Measurements from ENCODE around the gene ZFYVE16. TPM values are rescaled to one million over a fixed set of nuclear protein-coding genes. Genes with fewer than 3 reads are reported as not detected.
"Not testable (repeated sequence)": the region's sequence is repeated elsewhere in the genome, so short reads cannot be mapped to it uniquely, and the experiment has no call there.

ZFYVE16 gene
- total and polyA plus RNA-seq, 5 donors = 20.1 to 50.9 (median 45.9) TPM

- intact Hi-C loops (cut with DNase I) = no loop called here
- Histone ChIP-seq H3K27me3 (ENCODE audit: control insufficient read depth, insufficient read depth) (no peaks in the 10 kb centered on the region), H3K4me3 (ENCODE audit: low read length) (no peak overlapping the region), H3K4me1 (ENCODE audit: control insufficient read depth, insufficient read depth, low read length) (no peaks in the 10 kb centered on the region), H3K27ac (ENCODE audit: low read length) (no peak overlapping the region), H3K9me3 (ENCODE audit: control insufficient read depth, low read length) (no peaks in the 10 kb centered on the region)
- WGBS = 86% methylated on average over 3 of the region's 3 CpGs
- no peak for ATAC-seq
- DNase-seq = no peak
Measured at GRCh38 chr5:80387063-80387768, 20.6 kb upstream of the ZFYVE16 start.

GRCh38 chr5:80389580-80389979 is 18.3 kb upstream of the ZFYVE16 start:
- H3K4me1 ChIP-seq (ENCODE audit: control insufficient read depth, insufficient read depth, low read length) = no peaks in the 10 kb centered on the region
- no peaks in the 10 kb centered on the region for H3K9me3 ChIP-seq (ENCODE audit: control insufficient read depth, low read length)
- H3K27me3 ChIP-seq (ENCODE audit: control insufficient read depth, insufficient read depth) = no peaks in the 10 kb centered on the region
- H3K27ac ChIP-seq (ENCODE audit: low read length) = no peak overlapping the region
- no peak overlapping the region for H3K4me3 ChIP-seq (ENCODE audit: low read length)
- 60% methylated on average over 9 of the region's 9 CpGs for WGBS
- intact Hi-C loops (cut with DNase I) = no loop called here
- ATAC-seq (no peak), DNase-seq (peak in 2 of 3 donors; percentile 55 to 71)

DNA sequence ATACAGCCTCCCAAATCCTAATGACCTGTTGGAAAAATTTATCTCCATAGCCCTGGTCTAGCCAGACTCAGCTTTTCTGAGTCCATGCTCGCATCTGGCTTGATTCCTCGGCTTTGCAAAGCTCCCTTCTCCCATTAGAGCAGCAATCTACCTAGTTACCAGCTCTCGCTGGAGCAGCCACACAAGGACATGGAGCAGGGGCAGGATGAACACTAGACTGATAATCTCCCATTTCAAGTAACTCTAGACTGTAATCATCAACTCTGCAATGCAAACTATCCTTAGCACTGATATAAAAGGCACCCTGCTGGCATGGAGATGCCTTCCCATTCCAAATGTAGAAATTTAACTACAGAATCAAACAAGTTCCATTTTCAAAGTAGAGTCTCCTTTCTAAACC is 17.5 kb upstream of the ZFYVE16 start:
- H3K4me1 ChIP-seq (ENCODE audit: control insufficient read depth, insufficient read depth, low read length); H3K9me3 ChIP-seq (ENCODE audit: control insufficient read depth, low read length); ATAC-seq; H3K4me3 ChIP-seq (ENCODE audit: low read length); intact Hi-C loops (cut with DNase I); DNase-seq; H3K27me3 ChIP-seq (ENCODE audit: control insufficient read depth, insufficient read depth); H3K27ac ChIP-seq (ENCODE audit: low read length): not testable (repeated sequence)
- 53% methylated on average over 3 of the region's 3 CpGs for WGBS

GRCh38 chr5:80391267-80391666 is 16.6 kb upstream of the ZFYVE16 start:
- H3K4me1 ChIP-seq (ENCODE audit: control insufficient read depth, insufficient read depth, low read length); H3K4me3 ChIP-seq (ENCODE audit: low read length); H3K27ac ChIP-seq (ENCODE audit: low read length); ATAC-seq; H3K9me3 ChIP-seq (ENCODE audit: control insufficient read depth, low read length); intact Hi-C loops (cut with DNase I); DNase-seq; H3K27me3 ChIP-seq (ENCODE audit: control insufficient read depth, insufficient read depth): not testable (repeated sequence)

DNA sequence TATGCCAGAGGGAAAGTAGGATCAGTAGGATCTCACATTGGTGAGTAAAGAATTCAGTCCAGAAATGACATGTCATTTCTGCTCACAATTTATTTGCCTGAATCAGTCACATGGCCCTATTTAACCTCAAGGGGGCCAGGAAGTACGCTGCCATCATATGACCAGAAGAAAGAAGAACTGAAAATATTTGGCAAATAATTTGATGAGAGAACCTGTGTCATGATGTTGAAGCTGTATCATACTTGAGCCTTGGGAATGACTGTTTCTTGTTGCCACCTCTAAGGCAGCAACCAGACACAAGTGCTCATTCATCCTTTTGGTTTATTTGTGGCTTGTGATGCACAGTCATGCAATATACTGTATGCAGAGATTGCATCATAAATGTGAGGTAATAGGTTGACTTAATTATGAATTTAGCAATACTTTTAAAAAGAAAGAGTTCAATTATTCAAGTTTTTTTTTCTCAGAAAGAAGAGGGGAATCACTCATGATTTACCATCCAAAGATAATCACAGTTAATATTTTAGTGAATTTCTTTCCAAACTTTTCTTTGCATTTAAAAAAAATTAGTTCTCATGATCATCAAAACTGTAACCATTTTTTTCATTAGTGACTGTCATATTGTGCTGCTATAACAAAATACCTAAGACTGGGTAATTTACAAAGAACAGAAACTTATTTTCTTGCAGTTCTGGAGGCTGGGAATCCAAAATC is 8.2 kb upstream of the ZFYVE16 start:
- no peak overlapping the region for H3K27ac ChIP-seq (ENCODE audit: low read length)
- ATAC-seq = peak; percentile 26 to 51
- no peak overlapping the region for H3K4me3 ChIP-seq (ENCODE audit: low read length)
- DNase-seq = no peak
- H3K4me1 ChIP-seq (ENCODE audit: control insufficient read depth, insufficient read depth, low read length) = no peaks in the 10 kb centered on the region
- intact Hi-C loops (cut with DNase I) = no loop called here
- no peaks in the 10 kb centered on the region for H3K27me3 ChIP-seq (ENCODE audit: control insufficient read depth, insufficient read depth)
- 55% methylated on average over 1 of the region's 1 CpG for WGBS
- H3K9me3 ChIP-seq (ENCODE audit: control insufficient read depth, low read length) = no peaks in the 10 kb centered on the region

- H3K27me3 ChIP-seq (ENCODE audit: control insufficient read depth, insufficient read depth); H3K4me1 ChIP-seq (ENCODE audit: control insufficient read depth, insufficient read depth, low read length); intact Hi-C loops (cut with DNase I); H3K27ac ChIP-seq (ENCODE audit: low read length); H3K9me3 ChIP-seq (ENCODE audit: control insufficient read depth, low read length); H3K4me3 ChIP-seq (ENCODE audit: low read length); ATAC-seq; DNase-seq: not testable (repeated sequence)
- 96% methylated on average over 1 of the region's 1 CpG for WGBS
Measured at GRCh38 chr5:80400368-80400767, 7.5 kb upstream of the ZFYVE16 start.

- DNase-seq (no peak), ATAC-seq (no peak)
Measured at GRCh38 chr5:80403782-80404181, 4.1 kb upstream of the ZFYVE16 start.

GRCh38 chr5:80406980-80407734 is 707 bp upstream of the ZFYVE16 start:
- H3K9me3 ChIP-seq (ENCODE audit: control insufficient read depth, low read length) = no peaks in the 10 kb centered on the region
- H3K27ac ChIP-seq (ENCODE audit: low read length) = peak overlapping the region; percentile 97
- 14% methylated on average over 31 of the region's 31 CpGs for WGBS
- intact Hi-C loops (cut with DNase I) = no loop called here
- DNase-seq = peak; percentile 33 to 74 (median 61)
- H3K4me1 ChIP-seq (ENCODE audit: control insufficient read depth, insufficient read depth, low read length) = no peaks in the 10 kb centered on the region
- peak overlapping the region; percentile 55 for H3K4me3 ChIP-seq (ENCODE audit: low read length)
- H3K27me3 ChIP-seq (ENCODE audit: control insufficient read depth, insufficient read depth) = no peaks in the 10 kb centered on the region
- peak in 1 of 2 donors; percentile 38 for ATAC-seq

More at GRCh38 chr5:80403782-80404181, 4.1 kb upstream of the ZFYVE16 start:
- Histone ChIP-seq H3K4me1 (ENCODE audit: control insufficient read depth, insufficient read depth, low read length) (no peaks in the 10 kb centered on the region), H3K27ac (ENCODE audit: low read length) (no peak overlapping the region), H3K27me3 (ENCODE audit: control insufficient read depth, insufficient read depth) (no peaks in the 10 kb centered on the region), H3K4me3 (ENCODE audit: low read length) (no peak overlapping the region), H3K9me3 (ENCODE audit: control insufficient read depth, low read length) (no peaks in the 10 kb centered on the region)
- 80% methylated on average over 2 of the region's 2 CpGs for WGBS
- intact Hi-C loops (cut with DNase I) = no loop called here

DNA sequence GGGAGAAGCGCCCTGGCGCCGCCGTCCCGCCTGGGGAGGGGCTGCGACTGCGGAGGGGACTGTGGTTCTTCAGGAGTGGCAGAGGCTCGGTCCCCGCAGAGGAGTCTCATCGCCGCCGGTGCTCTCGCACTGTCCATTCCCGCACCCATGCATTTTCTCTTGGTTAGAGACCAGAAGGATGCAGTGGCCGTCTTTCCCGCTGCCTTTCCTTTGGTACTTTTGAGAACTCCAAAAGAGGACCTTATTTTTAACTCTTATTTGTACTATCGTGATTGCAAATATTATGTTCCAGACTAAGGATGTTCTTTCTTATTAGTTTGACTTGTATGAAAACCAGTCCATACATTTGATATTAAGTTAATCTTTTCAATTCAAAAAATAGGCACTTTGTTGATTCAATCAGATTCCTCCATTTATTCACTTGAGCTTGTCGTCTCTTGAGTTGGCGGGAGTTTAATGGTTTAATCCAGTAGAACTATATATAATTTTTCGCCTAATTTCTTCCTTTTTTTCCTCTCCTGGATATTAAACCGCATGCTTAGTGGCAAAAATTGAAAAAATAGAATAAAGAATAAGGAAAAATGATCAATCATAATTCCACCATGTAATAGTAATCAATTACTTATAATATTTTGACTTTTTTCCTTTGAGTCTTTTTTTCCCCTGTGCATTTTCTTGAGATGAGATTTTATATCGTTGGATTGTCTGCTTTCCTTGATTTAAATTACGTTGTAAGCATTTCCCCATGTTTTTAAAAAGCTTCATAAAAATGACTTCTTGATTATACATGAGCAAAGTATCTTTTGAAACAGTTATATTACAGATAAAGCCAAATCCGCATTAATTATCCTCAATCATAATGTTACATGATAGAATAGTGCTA is 861 bp downstream of the ZFYVE16 start:
- intact Hi-C loops (cut with DNase I) = no loop called here
- DNase-seq (peak; percentile 74 to 88 (median 84)), ATAC-seq (peak; percentile 82 to 84)
- Histone ChIP-seq H3K9me3 (ENCODE audit: control insufficient read depth, low read length) (no peaks in the 10 kb centered on the region), H3K4me1 (ENCODE audit: control insufficient read depth, insufficient read depth, low read length) (no peaks in the 10 kb centered on the region), H3K27ac (ENCODE audit: low read length) (peak overlapping the region; percentile 87), H3K27me3 (ENCODE audit: control insufficient read depth, insufficient read depth) (no peaks in the 10 kb centered on the region), H3K4me3 (ENCODE audit: low read length) (peak overlapping the region; percentile 82)
- 4% methylated on average over 24 of the region's 24 CpGs for WGBS

GRCh38 chr5:80409367-80409966 is 1.6 kb downstream of the ZFYVE16 start:
- H3K4me1 ChIP-seq (ENCODE audit: control insufficient read depth, insufficient read depth, low read length) = no peaks in the 10 kb centered on the region
- peak overlapping the region; percentile 92 for H3K27ac ChIP-seq (ENCODE audit: low read length)
- DNase-seq = no peak
- peak overlapping the region; percentile 63 for H3K4me3 ChIP-seq (ENCODE audit: low read length)
- intact Hi-C loops (cut with DNase I) = no loop called here
- 39% methylated on average over 6 of the region's 6 CpGs for WGBS
- no peak for ATAC-seq
- H3K9me3 ChIP-seq (ENCODE audit: control insufficient read depth, low read length) = no peaks in the 10 kb centered on the region
- no peaks in the 10 kb centered on the region for H3K27me3 ChIP-seq (ENCODE audit: control insufficient read depth, insufficient read depth)
